Epidermal melanocyte (primary cell): ENCODE data around the gene PAX7.

Source experiments
- DNase-seq: peaks from one replicate; pipeline ENCODE4 v3.0.0; 2011; ENCODE audit warnings: low spot score; ENCODE audit not compliant: insufficient read length

Gene PAX7

DNA sequence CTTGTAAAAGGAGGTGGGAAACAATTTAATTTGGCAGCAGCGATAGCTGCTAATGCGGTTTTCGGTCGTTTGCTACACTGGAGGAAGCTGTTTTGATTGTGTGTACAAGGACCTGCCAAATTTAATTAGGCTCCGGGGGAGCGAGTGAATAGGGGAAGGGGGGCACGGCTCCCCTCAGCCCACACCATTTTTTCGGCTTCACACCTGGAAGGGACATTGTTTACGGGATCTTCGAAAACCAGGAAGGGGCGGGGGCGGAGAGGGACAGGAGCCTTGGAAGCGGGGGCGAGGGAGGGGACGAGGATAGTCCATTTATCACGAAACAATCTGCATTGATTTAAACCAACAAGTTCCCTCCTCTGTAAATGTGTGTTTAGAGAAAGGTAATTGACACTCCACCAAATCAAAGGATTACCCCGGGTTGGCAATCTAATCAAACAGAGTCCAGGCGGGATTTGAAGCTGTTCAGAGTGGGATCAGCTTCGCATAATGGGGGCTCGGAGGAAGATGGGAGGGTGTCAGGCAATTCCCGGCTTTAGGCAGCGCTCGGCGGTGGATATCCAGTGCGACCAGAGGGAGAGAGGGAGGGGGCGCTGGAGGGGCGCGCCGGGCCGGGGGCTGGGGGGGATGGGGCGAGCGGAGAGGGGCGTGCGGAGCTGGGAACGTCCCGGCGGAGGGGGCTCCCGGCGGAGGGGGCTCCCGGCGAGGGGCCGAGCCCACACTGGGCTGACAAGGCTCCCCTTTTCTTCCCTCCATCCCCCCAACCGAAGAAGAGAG is 9.8 kb downstream of the PAX7 start:
- no peak for DNase-seq

DNA sequence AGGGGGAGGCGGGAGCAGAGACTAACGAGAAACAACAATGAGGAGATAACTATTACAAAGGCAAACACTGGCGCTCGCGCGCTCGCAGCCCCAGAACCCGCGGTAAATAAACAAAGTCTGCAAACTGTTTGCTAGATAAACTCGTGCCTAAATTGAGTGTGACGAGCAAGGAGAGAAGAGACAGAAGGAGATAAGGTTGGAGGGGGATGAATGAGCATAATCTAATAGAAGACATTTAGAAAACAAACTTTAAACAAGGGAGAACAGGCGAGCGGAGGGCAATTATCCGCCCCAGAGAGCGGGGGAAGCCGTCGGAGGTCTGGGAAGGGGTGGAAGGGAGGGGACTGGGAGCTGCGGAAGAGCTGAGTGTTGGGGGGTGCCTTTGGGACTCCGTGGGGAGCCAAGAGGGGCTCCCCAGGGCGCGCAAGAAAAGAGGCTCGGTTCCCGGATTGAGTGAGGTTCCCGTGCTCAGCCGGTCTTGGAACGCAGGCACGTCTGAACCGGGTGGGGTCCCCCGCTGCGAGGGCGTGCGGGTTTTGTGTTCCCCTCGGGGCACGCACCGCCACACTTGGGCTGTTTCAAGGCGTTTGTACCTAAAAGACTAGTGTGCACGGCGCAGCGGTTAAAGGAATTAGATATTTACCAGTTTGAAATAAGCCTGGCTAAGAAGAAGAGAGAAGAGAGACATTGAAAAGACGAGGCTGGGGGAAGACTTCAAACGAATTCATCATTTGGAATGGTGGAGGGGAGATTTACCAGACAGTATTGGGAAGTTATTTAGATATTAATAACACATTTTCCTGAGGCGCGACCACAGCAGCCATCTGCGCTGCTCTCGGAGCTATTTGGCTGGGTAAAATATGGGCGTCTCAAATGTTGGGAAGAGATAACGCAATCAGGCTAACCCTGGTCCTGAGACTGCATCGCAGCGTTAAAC is 10.6 kb downstream of the PAX7 start:
- no peak for DNase-seq

DNA sequence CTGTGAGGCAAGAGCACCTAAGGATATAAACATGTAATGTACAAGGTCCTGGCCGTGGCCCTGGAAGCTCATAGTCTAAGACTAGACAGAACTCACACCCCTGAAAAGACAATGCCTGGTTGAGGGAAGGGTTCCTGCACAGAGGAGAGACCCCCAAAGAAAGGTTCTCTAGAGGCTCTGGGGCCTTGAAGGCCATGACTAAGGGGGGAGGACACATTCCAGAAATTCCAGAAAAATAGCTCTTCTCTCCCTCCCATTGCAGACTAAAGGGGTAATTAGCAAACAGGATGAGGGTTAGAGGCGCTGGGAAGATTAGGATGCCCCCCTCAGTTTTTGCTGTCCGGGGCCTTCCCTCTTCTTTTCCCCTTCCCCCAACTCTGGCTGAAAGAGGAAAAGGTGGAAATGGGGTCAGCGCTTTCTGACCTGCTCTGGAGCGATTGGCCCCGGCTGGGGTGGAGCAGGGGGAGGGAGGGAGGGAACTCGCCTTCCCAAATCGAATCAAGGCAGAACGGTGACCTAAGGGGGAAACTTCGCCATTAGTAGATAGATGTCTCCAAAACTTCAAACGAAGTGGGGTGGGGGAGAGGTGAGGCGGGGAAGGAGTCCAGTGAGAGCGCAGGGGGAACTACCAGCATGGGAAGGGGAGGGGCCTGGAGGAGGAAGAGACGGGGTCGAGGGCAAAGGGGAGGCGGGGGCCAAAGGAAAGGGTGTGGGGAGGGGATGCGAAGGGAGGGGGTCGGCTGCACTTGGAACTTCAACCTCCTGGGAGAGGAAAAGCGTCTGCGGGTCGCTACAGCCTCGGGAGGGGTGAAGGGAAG is 11.8 kb downstream of the PAX7 start:
- no peak for DNase-seq

DNA sequence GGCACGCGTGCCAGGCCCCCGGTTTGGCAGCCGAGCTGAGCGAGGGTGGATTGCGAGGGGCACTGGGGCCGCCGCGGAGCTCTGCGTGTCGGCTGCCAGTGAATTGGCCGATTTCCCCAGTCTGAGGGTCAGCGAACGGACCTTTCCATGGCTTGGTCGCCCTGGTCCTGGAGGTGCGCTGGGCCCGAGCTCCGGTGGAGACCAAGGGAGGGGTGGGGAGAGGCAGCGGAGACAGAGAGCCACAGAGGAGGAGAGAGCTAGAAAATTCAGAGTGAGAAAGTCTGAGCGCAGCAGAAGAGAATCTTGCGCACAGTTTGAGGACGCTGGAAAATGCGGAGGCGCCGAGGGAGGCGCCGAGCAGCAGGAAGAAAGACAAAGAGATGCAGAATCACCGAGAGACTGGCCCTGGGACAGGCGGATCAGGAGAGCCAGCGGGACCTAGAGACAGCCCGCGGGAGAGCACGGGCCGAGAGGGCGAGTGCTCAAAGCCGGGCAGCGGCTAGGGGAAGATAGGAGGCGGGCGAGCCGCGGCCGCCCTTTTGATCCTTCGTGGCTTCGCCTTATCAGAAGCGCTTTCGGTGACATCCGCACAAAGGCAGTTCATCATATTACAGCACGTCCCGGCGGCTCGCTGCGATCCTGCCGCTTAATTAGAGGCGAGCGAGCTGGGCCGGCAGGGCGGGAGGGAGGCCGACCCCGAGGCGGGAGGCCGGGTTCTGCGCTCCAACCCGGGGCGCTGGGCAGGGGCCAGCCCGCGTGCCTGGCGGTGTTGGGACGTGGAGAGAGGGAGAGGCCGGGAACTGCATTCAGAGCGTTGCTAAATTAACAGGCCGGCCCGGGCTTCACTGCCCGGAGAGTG is 12.7 kb downstream of the PAX7 start:
- DNase-seq: no peak

DNA sequence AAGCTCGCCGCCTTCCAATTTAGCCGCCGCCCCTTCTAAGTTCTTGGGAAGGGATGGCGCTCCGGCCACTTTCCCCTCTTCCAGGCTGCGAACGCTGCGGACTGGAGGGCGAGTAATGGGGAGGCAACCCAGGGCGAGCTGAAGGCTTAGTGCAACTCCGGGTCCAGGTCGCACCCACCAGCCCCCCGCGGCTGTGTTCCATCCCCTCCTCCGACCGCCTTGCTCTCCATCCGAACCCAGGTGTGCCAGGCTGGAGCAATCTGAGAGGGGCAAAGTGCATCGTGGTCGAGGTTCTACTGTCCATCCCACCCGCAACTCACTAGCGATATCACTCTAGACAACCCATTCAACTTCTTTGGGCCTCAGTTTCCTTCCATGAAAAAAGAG is 13.4 kb downstream of the PAX7 start:
- no peak for DNase-seq

DNA sequence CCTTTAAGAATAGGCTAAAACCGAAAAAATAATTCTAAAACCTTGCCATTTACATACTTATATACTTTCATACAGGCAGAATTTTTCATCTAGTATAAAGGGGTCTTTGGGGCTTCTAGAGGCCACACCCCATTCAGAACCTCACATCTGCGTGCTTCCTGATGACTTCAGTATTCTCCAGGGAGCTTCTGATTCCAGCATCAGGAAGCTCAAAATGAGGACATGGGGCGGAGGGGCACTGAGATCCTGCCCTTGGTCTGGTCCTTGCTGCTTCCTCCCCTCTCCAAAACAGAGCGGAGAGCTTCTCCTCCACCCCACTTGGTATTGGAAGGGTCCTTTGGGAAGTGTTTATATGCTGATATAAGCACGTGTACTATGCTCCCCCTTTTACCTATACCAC is 13.8 kb downstream of the PAX7 start:
- DNase-seq: no peak

DNA sequence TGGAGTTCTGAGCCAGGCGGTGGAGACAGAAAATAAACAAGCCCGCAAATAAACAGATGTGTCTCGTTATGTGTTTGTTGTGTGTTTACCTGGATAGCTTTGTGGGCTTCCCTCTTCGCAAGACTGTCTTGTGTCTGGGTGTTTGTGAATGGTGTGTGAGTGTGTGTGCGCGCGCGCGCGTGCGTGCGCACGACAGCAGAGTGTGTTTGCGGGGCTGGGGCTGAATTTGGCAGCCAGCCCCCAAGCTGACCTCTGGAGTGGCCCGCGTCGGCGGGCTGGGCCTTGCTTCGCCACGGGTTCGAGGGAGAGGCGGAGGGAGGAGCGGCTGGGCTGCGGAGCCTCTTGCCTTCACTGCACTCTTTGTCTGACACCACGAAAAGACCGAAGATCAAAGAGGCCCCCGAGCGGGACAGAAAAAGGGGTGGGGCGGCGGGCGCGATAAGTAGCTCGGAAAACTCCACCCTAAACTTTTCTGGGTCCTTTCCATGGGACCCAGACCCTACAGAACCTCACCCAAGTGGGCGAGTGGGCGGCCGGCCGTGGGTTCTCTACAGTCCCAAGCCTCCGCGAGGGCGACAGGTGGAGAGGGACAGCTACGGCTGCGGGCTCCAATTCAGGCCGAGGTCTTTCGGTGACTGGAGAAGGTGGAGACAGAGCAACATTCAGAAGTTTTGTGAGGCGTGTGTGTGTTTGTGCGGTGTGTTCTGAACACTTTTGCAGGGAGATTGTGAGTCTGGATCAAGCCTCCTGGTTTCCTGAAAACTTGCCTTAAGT is 14.5 kb downstream of the PAX7 start:
- DNase-seq: no peak

DNA sequence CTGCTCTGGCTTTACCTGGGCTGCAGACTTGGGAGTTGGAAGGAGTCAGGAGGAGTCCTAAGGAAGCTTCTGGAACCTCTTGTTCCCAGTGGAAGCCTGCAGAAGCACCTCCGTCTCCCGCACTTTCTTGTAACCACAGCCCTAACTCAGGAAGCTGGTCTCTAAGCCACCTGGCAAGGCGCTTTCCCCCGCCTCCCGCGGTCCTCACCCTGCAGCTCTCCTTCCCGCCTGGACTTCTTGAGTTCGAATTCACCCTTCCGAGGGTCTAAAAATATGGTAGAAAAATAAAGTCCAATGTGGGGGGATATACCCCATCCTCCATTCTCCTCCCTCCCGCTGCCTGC is 15.1 kb downstream of the PAX7 start:
- no peak for DNase-seq

DNA sequence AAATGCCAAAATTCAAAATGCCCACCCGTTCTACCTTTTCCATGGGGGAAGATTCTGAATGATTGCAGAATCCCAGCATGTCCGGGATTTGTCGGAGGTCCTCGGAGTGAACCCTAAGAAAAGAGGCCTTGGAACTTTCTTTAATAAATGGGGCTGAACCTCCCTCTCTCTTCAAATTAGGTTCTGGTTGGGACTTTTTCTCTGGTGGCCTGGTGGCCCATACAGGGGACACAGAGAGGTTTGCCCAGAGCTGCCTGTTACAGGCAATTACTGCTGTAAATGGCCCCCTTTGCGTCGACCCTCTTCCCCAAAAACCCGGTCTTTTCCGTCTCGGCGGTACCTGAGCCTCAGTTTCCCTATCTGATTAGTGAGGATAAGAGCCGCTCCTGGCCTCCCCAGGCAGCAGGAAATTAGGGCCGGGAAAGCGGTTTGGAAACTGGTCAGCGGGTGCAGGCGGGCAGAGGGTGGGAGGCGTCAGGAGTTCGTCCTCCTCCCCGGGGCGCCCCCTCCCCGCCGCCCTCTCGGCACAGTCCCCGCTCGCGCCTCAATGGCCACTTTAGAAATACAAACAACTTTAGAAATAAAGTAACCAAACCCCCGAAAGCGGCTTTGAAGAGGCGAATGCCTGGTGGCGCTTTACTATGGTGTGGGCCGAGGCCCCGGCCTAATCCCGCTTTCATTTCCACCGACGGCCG is 15.6 kb downstream of the PAX7 start:
- DNase-seq: no peak

DNA sequence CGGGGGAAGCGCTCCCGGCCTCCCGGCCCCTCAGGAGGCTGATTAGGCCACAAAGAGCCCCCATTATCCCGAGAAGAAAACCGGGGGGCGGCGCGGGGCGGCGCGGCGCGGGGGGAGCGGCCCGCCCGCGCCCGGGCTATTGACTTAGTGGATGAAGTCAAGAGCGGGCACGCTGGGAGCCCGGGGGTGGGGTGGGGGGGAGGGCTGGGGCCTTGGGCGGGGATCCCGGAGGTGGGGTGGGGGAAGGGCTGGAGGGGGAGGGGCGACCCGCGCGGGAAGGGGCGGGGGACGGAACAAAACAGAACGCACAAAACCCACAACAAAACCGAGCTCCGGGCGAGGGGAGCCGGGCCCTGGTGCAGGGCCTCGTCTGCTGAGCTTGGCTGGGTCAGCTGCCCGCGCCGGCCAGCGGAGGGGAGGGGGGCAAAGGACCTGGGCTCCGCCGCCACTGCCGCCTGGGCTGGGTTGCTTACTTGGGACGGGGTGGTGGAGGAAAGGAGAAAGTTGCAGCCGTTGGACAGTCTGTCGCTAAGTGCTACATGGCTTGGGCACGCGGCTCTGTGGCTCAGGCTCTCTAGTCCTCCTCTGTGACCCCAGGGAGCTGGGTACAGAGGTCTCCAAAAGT is 16.3 kb downstream of the PAX7 start:
- no peak for DNase-seq

DNA sequence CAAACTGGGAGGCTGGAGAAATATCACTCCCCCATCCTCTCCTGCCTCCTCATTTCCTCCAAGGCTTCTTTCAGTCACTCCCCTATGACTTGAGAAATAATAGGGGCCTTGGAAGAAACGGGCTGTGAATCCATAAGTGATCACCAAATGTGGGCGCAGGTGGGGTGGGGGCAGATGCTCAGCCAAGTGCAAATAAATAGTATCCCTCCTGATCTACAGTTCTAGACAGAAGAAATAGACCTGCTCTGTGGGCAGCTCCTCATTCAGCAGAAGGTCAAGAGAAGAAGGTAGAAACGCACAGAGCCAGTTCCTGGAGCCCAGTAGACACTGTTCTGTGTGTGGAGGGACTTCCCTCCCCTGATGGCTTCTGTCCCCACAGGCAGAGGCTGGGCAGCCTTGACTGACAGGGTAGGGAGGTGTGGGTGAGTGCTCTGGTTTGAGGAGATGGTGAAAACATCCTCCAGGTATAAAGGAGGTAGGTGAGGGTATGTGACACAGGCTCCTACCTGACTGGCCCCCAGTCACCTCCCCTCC is 17.1 kb downstream of the PAX7 start:
- no peak for DNase-seq

DNA sequence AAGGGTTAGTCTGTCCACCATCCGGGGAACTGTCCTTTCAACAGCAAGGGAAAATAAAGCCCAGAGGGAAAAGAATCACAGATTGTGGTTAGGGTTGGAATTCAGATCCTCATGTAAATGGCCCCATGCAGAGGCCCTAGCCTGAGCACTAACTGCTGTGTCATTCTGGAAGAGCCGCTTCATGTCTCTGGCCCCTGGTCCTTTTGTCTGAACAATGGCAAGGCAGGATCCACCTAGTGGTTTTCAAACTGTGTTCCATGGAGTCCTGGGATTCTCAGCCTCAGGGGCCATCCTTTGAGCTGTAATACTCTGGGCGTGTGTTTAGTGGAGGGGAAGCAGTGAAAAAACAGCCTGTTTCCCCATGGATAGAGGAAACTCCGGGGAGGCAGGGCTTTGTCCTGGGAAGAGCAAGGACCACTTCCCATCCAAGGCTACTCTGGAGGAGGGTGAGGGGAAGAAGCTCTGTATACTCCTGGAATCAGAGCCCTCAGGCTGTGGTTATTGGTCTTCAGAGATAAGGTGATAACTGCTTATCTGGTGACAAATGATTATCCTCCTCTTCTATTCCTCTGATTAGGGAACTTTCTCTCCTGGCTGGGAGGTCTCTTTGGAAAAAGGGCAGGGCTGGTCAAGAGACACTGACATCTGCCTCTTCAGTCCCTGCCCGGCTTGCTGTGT is 19.2 kb downstream of the PAX7 start:
- no peak for DNase-seq

DNA sequence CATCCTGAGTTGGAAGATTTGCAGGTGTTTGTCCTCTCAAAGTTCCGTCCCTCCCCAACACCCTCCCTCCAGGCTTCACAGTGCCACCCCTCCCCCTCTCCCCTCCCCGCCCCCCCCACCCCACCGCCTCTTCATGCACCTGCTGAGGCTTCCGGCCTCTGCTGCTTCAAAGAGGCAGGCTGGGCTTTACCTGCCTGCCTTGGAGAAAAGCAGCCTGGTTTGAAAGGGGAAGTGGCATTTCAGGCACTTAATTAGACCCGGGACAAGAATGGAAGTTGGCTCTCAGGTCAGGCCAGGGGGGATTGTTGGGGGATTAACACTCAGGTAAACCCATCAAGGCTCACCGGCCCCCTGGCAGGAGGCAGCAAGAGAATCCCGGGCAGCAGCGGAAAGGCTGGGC is 21.1 kb downstream of the PAX7 start:
- DNase-seq: no peak

DNA sequence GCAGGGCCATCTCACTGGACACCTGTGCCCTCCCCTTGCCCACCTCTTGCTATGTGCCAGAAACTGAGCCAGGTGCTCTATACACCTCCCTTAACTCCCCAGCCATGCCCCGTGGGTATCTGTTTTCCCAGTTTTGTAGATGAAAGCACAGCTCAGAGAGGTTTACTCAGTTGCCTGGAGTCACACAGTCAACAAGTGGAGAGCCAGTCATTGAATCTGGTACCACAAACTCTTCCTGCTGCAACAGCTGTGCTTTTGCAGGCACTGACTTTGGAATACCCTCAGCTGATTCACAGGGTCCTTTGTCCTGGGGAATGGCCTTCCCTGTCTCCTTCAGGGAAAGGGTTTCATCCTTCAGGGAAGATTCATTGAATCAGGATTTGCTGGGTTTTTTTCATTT is 22.1 kb downstream of the PAX7 start:
- no peak for DNase-seq

DNA sequence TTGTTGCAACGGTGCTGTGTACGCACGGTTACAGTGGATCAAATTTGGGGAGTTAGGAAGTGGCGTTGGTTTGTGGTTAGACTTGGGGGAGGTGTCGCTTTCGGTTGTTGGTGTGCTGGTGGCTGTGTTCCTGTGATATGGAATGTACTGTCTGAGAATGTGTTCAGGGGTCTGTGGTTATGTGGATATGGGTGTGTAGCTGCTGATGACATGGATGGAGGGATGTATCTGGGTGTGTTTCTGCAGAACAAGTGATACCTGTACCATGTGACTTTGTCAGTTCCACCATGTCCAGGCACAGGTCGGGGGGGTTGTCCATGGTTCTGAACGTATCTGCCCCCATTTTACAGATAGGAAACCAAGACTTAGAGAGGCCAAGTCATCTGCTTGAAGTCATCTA is 22.7 kb downstream of the PAX7 start:
- no peak for DNase-seq

DNA sequence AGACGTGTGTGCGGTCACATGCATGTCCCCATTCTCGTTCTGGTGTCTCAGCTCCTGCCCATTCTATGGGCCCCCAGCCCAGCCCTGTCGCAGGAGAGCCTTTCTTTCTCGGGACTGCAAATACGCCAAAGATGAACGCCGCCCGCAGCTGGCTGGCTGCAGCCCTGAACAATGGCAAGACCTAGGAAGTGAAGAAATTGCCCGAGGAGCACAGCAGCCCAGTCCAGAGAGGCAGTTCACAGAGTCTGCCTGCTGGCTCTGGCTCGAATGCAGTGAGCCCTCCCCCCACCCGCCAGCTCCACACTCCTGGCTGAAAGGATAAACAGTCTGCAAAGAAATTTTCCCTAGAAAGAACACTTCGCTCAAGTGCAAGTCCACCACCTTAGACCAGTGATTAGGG is 23.3 kb downstream of the PAX7 start:
- DNase-seq: no peak

DNA sequence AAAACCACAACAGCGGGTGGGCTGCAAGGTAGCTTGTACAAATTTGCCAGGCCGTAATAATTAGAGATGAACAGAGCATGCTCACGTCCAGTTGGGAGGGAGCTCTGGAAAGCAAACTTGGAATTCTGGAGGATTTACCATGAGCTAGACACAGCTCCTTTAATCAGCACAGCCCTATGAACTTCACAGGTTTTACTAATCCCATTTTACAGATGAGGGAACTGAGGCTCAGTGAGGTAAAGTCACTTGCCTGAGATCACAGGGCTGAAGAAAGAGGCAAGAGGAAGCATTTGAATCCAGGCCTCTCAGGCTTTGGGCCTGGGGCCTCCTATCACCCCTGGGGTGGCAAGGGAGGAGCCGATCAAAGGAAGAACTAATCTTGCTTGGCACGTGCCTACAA is 24.0 kb downstream of the PAX7 start:
- DNase-seq: no peak

DNA sequence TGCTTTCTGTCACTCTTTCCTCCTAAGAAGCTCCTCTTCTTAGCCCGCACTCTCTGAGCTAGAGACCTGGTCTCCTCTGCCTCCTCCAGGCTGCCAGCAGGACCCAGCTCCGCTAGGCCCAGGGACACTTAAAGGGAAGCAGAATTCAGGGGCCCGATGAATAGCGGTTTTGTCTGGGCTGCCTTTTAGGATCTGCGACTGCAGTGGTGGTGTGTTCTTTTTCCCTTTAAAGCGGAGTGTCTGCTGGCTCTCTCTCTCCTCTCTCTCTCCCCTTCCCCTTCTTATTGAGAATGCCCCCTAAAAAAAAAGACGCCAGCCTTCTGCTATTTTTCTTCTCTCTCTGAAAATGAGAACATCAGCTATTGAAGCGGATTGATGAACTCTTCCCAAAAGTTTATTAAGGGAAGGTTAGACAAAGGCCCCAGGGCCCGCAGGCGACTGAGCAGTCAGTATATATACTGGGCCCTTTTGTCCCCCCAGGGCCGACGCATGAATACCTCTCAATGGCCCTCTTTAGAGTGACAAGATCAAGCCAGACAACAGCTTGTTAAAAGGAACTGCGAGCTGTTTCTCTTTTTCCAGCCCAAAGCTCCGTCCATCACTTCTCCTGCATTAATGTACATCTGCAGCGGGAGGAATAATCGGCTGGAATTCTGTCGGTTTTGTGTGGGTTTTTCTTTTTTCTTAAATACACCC is 27.0 kb downstream of the PAX7 start:
- no peak for DNase-seq
